HepG2 (cell line): Measurements from ENCODE around the gene CTNNBIP1. TPM values are rescaled to one million over a fixed set of nuclear protein-coding genes. Genes with fewer than 3 reads are reported as not detected.
A peak's percentile ranks its signal among the peaks of the same experiment; 100 is the strongest.

Experiments
- ARNTL ChIP-seq: sonication (generic); formaldehyde crosslinking; IDR thresholded peaks from 2 replicates; pipeline ENCODE4 v1.4.0; 2020; ENCODE audit warnings: mild to moderate bottlenecking, missing genetic modification reagents
- ERF ChIP-seq: IDR thresholded peaks from 2 replicates; pipeline ENCODE4 v1.6.1; 2018; ENCODE audit warnings: missing biosample characterization, missing genetic modification reagents
- FOXA3 ChIP-seq: IDR thresholded peaks from 2 replicates; pipeline ENCODE4 v1.6.1; 2016; ENCODE audit warnings: missing genetic modification reagents, missing compliant biosample characterization
- HDAC2 ChIP-seq: sonication (generic); formaldehyde crosslinking; IDR thresholded peaks from 2 replicates; pipeline ENCODE4 v1.4.0; 2020; ENCODE audit warnings: missing genetic modification reagents
- KAT8 ChIP-seq: IDR thresholded peaks from 2 replicates; pipeline ENCODE4 v1.6.1; 2016; ENCODE audit warnings: missing genetic modification reagents, missing compliant biosample characterization
- KDM1A ChIP-seq: IDR thresholded peaks from 2 replicates; pipeline ENCODE4 v1.6.1; 2016; ENCODE audit warnings: missing compliant biosample characterization
- KDM3A ChIP-seq: IDR thresholded peaks from 2 replicates; pipeline ENCODE4 v1.6.1; 2018; ENCODE audit warnings: low read depth, missing compliant biosample characterization
- KMT2B ChIP-seq: IDR thresholded peaks from 2 replicates; pipeline ENCODE4 v1.6.1; 2016; ENCODE audit warnings: missing genetic modification reagents, missing compliant biosample characterization
- MYNN ChIP-seq: sonication (generic); formaldehyde crosslinking; IDR thresholded peaks from 2 replicates; pipeline ENCODE4 v1.4.0; 2020; ENCODE audit warnings: mild to moderate bottlenecking, low read depth, missing genetic modification reagents
- NFKB2 ChIP-seq: sonication (generic); formaldehyde crosslinking; IDR thresholded peaks from 2 replicates; pipeline ENCODE4 v1.4.0; 2020; ENCODE audit warnings: missing genetic modification reagents, borderline replicate concordance
- PATZ1 ChIP-seq: sonication (generic); formaldehyde crosslinking; IDR thresholded peaks from 2 replicates; pipeline ENCODE4 v1.4.0; 2020; ENCODE audit warnings: missing genetic modification reagents
- PBX3 ChIP-seq: sonication (generic); formaldehyde crosslinking; IDR thresholded peaks from 2 replicates; pipeline ENCODE4 v1.8.1; 2023; ENCODE audit warnings: missing genetic modification reagents, inconsistent platforms, borderline replicate concordance
- PCBP1 ChIP-seq: fragments of 200-400 bp; formaldehyde crosslinking; IDR thresholded peaks from 2 replicates; pipeline ENCODE4 v1.6.1; 2017; ENCODE audit warnings: mild to moderate bottlenecking, low read depth, low read length, borderline replicate concordance
- POLR2A ChIP-seq, 2 experiments: IDR thresholded peaks; 2 replicates each; pipeline ENCODE4 v1.6.1; 2011; ENCODE audit warnings: low read depth in 2 of 2, low read length in 2 of 2, mild to moderate bottlenecking in 1 of 2, moderate library complexity in 1 of 2; ENCODE audit not compliant: insufficient read depth in 1 of 2
- POLR2G ChIP-seq: fragments of 200-400 bp; formaldehyde crosslinking; IDR thresholded peaks from 2 replicates; pipeline ENCODE4 v1.6.1; 2018; ENCODE audit warnings: mild to moderate bottlenecking, low read depth, low read length, moderate library complexity
- SETDB1 ChIP-seq: sonication (generic); formaldehyde crosslinking; IDR thresholded peaks from 2 replicates; pipeline ENCODE4 v1.5.1; 2020; ENCODE audit warnings: missing genetic modification reagents, mild to moderate bottlenecking, borderline replicate concordance
- SOX5 ChIP-seq: IDR thresholded peaks from 2 replicates; pipeline ENCODE4 v1.6.1; 2016; ENCODE audit warnings: borderline replicate concordance
- TEAD3 ChIP-seq: optimal IDR thresholded peaks from 2 replicates; pipeline ENCODE3; 2016; ENCODE audit warnings: borderline replicate concordance
- THAP11 ChIP-seq: IDR thresholded peaks from 2 replicates; pipeline ENCODE4 v1.6.1; 2016; ENCODE audit warnings: missing biosample characterization, missing genetic modification reagents
- ZBTB7B ChIP-seq: sonication (generic); formaldehyde crosslinking; IDR thresholded peaks from 2 replicates; pipeline ENCODE4 v1.4.0; 2020; ENCODE audit warnings: missing genetic modification reagents
- ZHX1 ChIP-seq: sonication (generic); formaldehyde crosslinking; IDR thresholded peaks from 2 replicates; pipeline ENCODE4 v1.8.1; 2022; ENCODE audit warnings: low read depth, mild to moderate bottlenecking, missing genetic modification reagents
- ZNF275 ChIP-seq: sonication (generic); formaldehyde crosslinking; IDR thresholded peaks from 2 replicates; pipeline ENCODE4 v1.8.0; 2022; ENCODE audit warnings: missing genetic modification reagents, mild to moderate bottlenecking, inconsistent platforms, borderline replicate concordance
- ZSCAN20 ChIP-seq: sonication (generic); formaldehyde crosslinking; IDR thresholded peaks from 2 replicates; pipeline ENCODE4 v1.4.0; 2020; ENCODE audit warnings: missing genetic modification reagents, mild to moderate bottlenecking, borderline replicate concordance
- polyA plus RNA-seq, 8 experiments: library from polyadenylated mRNA; depleted of rRNA in 3 of 8; stranded (reverse) in 7 of 8; unstranded in 1 of 8; fragments of >200 nt; fragmentation: Illumina TruSeq in 4 of 8; extraction: Trizol in 4 of 8; gene quantifications; 2 replicates each; pipeline versions ENCODE4 v1.2.1 to v1.2.3, GENCODE V29; 2011 to 2016; ENCODE audit warnings: low read depth in 4 of 8, missing spikeins in 1 of 8, mixed read lengths in 1 of 8; ENCODE audit not compliant: insufficient read depth in 1 of 8
- total RNA-seq, 5 experiments: library from RNA; depleted of rRNA; stranded (reverse); fragments of >200 nt; fragmentation: Illumina TruSeq; extraction: Trizol; gene quantifications; 2 replicates each; pipeline ENCODE4 v1.2.3, GENCODE V29; 2016; ENCODE audit warnings: low read depth in 1 of 5

The CTNNBIP1 gene
- total and polyA plus RNA-seq, 2 of the 13 experiments (the other 11 are each of a cell fraction or from before 2014, with no cell fraction given): 71.7 to 83.0 TPM

GRCh38 chr1:9900142-9901043, 9.7 kb downstream of the CTNNBIP1 start (continued):
- TF ChIP-seq KDM3A (CRISPR knock-in tag): no peak
- no peak for TF ChIP-seq SETDB1
- TF ChIP-seq THAP11: 0 out of 2 replicates have a peak, but pooled peaks have one; percentile 20
- peak; percentile 58 for TF ChIP-seq POLR2G
- peak; percentile 46; the same call in 1 of the 2 replicates for TF ChIP-seq SOX5 (CRISPR knock-in tag)
- TF ChIP-seq ZSCAN20 (CRISPR knock-in tag): no peak
- TF ChIP-seq ZHX1 (CRISPR knock-in tag): 0 out of 2 replicates have a peak, but pooled peaks have one; percentile 32
- 0 out of 2 replicates have a peak, but pooled peaks have one; percentile 29 for TF ChIP-seq KDM1A (CRISPR knock-in tag)
- TF ChIP-seq HDAC2: 0 out of 2 replicates have a peak, but pooled peaks have one; percentile 21
- TF ChIP-seq TEAD3 (CRISPR knock-in tag): peak; percentile 62
- peak; percentile 50 for TF ChIP-seq FOXA3 (CRISPR knock-in tag)
- 0 out of 4 replicates have a peak, but pooled peaks of 1 of the 2 experiments have one; percentile 22 for TF ChIP-seq POLR2A (IDR thresholded peaks at IDR 0.05; ENCODE audit: insufficient read depth in 1 of 2, low read depth in 2 of 2, low read length in 2 of 2)
- no peak for TF ChIP-seq PCBP1
- 0 out of 2 replicates have a peak, but pooled peaks have one; percentile 23 for TF ChIP-seq ZBTB7B
- TF ChIP-seq MYNN (CRISPR knock-in tag): peak; percentile 9; the same call in 1 of the 2 replicates
- no peak for TF ChIP-seq PBX3
- peak; percentile 58; the same call in 1 of the 2 replicates for TF ChIP-seq KAT8 (CRISPR knock-in tag)
- TF ChIP-seq ARNTL (CRISPR knock-in tag): peak; percentile 78
- 0 out of 2 replicates have a peak, but pooled peaks have one; percentile 29 for TF ChIP-seq PATZ1
- TF ChIP-seq ZNF275 (CRISPR knock-in tag): no peak
- peak; percentile 81 for TF ChIP-seq ERF (CRISPR knock-in tag)
- TF ChIP-seq KMT2B (CRISPR knock-in tag): 0 out of 2 replicates have a peak, but pooled peaks have one; percentile 24
- TF ChIP-seq NFKB2 (CRISPR knock-in tag): 0 out of 2 replicates have a peak, but pooled peaks have one; percentile 35
